SK-N-MC (cell line): ENCODE results near the gene EIF3B.
A peak's percentile ranks its signal among the peaks of the same experiment; 100 is the strongest.
"Not testable (repeated sequence)": the region's sequence is repeated elsewhere in the genome, so short reads cannot be mapped to it uniquely, and the experiment has no call there.

Experiments used
- DNase-seq: peaks from one replicate; pipeline ENCODE4 v3.0.0-alpha.2; 2011; ENCODE audit warnings: low read depth, low spot score
- H3K27ac ChIP-seq: fragments of 200-600 bp; sonication (generic); 2 replicates; pipeline ENCODE4 v1.5.1; 2016; ENCODE audit warnings: mixed run types
- H3K36me3 ChIP-seq: fragments of 200-600 bp; sonication (generic); 2 replicates; pipeline ENCODE4 v1.6.1; 2017; ENCODE audit warnings: antibody characterized with exemption, low read length, mixed read lengths; ENCODE audit not compliant: insufficient read depth
- H3K4me3 ChIP-seq: fragments of 200-600 bp; sonication (generic); 2 replicates; pipeline ENCODE4 v1.5.1; 2016
- H3K9ac ChIP-seq: fragments of 200-600 bp; sonication (generic); 2 replicates; pipeline ENCODE4 v1.8.0; 2017; ENCODE audit warnings: mixed run types, mixed read lengths; ENCODE audit not compliant: insufficient read length
- H3K9me3 ChIP-seq: fragments of 200-600 bp; sonication (generic); 2 replicates; pipeline ENCODE4 v1.6.1; 2017; ENCODE audit warnings: low read depth, mild to moderate bottlenecking, antibody characterized with exemption, low read length, moderate library complexity, mixed read lengths
- EZH2 ChIP-seq: fragments of 200-600 bp; sonication (generic); IDR thresholded peaks from one replicate; pipeline ENCODE4 v1.6.1; 2017; ENCODE audit warnings: antibody characterized with exemption
- FOXP2 ChIP-seq: optimal IDR thresholded peaks from 2 replicates; pipeline ENCODE3; 2011; ENCODE audit warnings: mild to moderate bottlenecking, moderate library complexity; ENCODE audit not compliant: insufficient read depth; ENCODE audit errors: extremely low read length, control extremely low read depth
- POLR2AphosphoS5 ChIP-seq: IDR thresholded peaks from 2 replicates; pipeline ENCODE4 v1.6.1; 2012; ENCODE audit warnings: mild to moderate bottlenecking, low read depth, low read length, borderline replicate concordance

EIF3B gene

DNA sequence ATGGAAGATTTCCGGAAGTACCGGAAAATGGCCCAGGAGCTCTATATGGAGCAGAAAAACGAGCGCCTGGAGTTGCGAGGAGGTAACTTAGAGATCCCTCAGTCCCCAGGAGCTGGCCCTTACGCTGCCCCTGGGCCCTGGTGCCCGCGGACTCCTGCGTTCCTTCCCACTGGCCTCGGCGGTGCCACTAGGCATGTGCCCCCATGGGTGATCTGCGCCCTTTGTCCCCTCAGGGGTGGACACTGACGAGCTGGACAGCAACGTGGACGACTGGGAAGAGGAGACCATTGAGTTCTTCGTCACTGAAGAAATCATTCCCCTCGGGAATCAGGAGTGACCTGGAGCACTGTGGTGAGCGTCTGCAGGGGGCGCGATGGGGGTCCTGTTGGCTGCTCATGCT is 24.5 kb downstream of the EIF3B start:
- no peak overlapping the region for H3K4me3 ChIP-seq
- no peak for TF ChIP-seq EZH2
- no peak for TF ChIP-seq POLR2AphosphoS5
- TF ChIP-seq FOXP2: no peak
- no peak overlapping the region for H3K27ac ChIP-seq
- no peaks in the 10 kb centered on the region for H3K9me3 ChIP-seq
- peaks cover 70% of the 10 kb centered on the region for H3K36me3 ChIP-seq
- no peak overlapping the region for H3K9ac ChIP-seq
- no peak for DNase-seq

DNA sequence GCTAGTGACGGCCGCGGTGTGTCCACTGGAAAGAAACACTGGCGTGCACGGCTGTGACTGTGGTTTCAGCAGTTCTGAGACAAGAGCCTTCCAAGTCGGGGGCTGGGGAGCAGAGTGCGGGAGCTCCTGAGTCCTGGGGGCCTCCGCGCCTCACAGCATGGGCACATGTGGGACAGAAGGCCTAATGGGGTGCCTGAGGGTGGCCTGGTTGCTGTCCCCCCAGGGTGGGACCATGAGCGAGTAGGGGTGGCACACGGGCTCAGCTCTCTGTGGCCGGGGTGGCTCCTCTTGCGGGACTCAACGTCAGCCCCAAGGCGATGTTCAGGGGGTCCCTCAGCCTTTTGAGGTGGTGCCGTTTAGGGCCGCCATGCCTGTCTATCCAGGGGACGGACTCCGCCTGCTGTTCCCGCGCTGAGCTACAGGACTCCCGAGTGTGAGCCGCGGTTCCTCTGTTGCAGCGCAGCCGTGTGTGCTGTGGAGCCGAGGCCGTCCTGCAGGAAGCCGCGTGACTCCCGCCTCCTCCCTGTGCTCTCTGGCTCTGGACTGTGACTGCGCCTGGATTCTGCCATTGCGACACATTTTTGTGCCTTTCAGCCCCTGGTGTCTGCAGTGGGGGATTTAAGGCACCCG is 25.3 kb downstream of the EIF3B start:
- TF ChIP-seq POLR2AphosphoS5 (no peak), FOXP2 (no peak), EZH2 (no peak)
- H3K9me3 ChIP-seq: no peaks in the 10 kb centered on the region
- no peak overlapping the region for H3K4me3 ChIP-seq
- H3K27ac ChIP-seq: no peak overlapping the region
- H3K36me3 ChIP-seq: peaks cover 62% of the 10 kb centered on the region
- DNase-seq: no peak
- H3K9ac ChIP-seq: no peak overlapping the region

- TF ChIP-seq EZH2: no peak
- TF ChIP-seq FOXP2: no peak
- no peak for TF ChIP-seq POLR2AphosphoS5
- no peak overlapping the region for H3K4me3 ChIP-seq
- DNase-seq: no peak
- H3K36me3 ChIP-seq: peaks cover 57% of the 10 kb centered on the region
- H3K9me3 ChIP-seq: no peaks in the 10 kb centered on the region
- H3K9ac ChIP-seq: no peak overlapping the region
- H3K27ac ChIP-seq: no peak overlapping the region
These were observed 25.8 kb downstream of the EIF3B start for GRCh38 chr7:2380461-2380860.

- H3K9ac ChIP-seq: no peak overlapping the region
- H3K27ac ChIP-seq: no peak overlapping the region
- no peak for DNase-seq
- no peak for TF ChIP-seq POLR2AphosphoS5
- no peak for TF ChIP-seq FOXP2
- TF ChIP-seq EZH2: no peak
- H3K4me3 ChIP-seq: no peak overlapping the region
- no peaks in the 10 kb centered on the region for H3K9me3 ChIP-seq
- peaks cover 49% of the 10 kb centered on the region for H3K36me3 ChIP-seq
These were observed 26.6 kb downstream of the EIF3B start for GRCh38 chr7:2381227-2381626.

GRCh38 chr7:2381881-2382509 is 27.4 kb downstream of the EIF3B start:
- Histone ChIP-seq H3K4me3 (no peak overlapping the region), H3K36me3 (peaks cover 42% of the 10 kb centered on the region), H3K27ac (no peak overlapping the region), H3K9ac (no peak overlapping the region), H3K9me3 (no peaks in the 10 kb centered on the region)
- TF ChIP-seq POLR2AphosphoS5: no peak
- no peak for DNase-seq

DNA sequence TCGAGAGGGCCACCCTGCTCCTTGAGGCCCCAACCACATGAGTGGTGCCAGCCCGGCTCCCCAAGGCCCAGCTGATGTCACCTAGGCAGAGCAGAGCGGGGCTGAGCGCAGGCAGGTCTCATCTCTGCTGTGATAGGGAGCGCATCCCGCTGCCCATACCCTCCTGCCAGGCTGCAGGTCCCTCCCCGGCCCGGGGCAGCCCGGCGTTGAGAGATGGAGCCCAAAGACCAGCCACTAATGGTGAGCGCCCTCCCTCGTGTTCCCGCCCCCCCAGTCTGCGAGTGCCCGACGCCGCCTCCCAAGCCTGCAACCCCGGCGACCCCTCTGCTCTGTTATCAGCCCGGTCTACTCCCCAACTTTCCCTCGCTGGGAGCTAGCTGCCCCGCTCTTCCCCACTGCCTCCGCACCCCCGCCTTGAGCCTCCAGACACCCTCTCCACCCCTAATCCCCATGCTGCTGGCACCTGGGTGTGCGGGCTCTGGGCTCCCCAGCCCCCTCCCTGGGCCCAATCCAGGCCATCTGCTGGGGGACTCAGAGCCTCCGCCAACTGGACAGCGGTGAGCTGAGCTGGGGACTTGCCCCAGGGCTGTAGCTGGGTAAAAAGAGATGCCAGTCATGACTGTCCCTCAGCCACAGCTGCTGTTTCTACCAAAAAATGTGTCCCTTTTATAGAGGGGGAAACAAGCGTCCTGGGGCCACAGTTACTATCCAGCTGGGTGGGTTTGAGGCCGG is 29.1 kb downstream of the EIF3B start:
- Histone ChIP-seq H3K9ac (no peak overlapping the region), H3K36me3 (peaks cover 34% of the 10 kb centered on the region; the same call in 1 of the 2 replicates), H3K27ac (no peak overlapping the region), H3K4me3 (no peak overlapping the region), H3K9me3 (no peaks in the 10 kb centered on the region)
- peak; percentile 31; the same call in 1 of the 2 replicates for TF ChIP-seq POLR2AphosphoS5
- no peak for TF ChIP-seq FOXP2
- TF ChIP-seq EZH2: no peak
- DNase-seq: no peak

DNA sequence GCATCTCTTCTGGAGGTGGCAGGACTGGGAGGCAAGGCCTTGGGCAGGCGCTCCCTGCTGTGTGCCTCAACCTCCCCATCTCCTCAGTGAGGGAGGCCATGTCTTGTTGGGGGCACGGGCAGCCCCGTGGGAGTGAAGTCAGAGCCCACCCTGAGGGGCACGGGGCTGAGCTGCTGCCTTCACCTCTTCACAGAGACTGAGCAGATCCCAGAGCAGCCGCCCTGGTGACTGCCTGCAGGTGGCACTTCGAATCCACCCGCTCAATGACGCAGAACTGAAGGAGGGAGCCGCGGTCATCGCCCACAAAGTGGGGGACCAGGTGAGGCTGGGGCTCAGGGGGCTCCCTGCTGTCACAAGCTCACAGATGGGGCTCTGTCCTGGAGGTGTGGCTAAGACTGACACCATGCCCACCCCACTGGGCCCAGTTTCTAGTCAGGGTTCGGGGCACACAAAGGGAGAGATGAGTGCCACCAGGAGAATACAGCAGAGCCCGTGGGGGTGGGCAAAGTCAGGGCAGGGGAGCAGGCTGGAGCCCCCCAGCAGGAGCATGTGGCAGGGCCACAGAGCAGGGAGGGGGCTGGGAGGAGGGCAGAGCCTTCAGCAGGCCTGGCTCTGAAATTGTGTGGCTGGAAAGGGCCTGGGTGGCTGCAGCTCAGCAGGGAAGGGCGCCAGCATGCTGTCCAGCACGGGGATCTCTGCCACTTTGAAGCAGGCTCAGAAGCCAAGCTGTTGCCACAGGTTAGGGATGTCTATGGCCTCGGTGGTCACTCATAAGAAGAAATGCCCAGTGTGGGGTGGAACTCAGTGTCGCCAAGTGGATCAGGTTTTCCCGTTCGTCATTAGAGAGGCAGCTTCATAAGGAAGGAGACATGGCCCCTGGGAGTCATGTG is 30.0 kb downstream of the EIF3B start:
- no peak for TF ChIP-seq FOXP2
- TF ChIP-seq POLR2AphosphoS5: no peak
- TF ChIP-seq EZH2: no peak
- H3K36me3 ChIP-seq: peaks cover 25% of the 10 kb centered on the region; the same call in 1 of the 2 replicates
- H3K4me3 ChIP-seq: no peak overlapping the region
- no peak overlapping the region for H3K9ac ChIP-seq
- no peak for DNase-seq
- H3K9me3 ChIP-seq: no peaks in the 10 kb centered on the region
- no peak overlapping the region for H3K27ac ChIP-seq

- H3K36me3 ChIP-seq, DNase-seq, H3K27ac ChIP-seq, H3K9ac ChIP-seq, H3K4me3 ChIP-seq, H3K9me3 ChIP-seq: not testable (repeated sequence)
These were observed 31.5 kb downstream of the EIF3B start for GRCh38 chr7:2386122-2386521.
